MM.1S (cell line): Measurements from ENCODE around the gene ABCA10.

ENCODE experiments used
- DNase-seq: peaks from one replicate; pipeline ENCODE4 v3.0.0-alpha.2; 2015
- H2AFZ ChIP-seq: fragments of 300-600 bp; sonication (generic); 2 replicates; pipeline ENCODE4 v1.6.0; 2016; ENCODE audit warnings: antibody characterized with exemption, low read length
- H3F3A ChIP-seq: fragments of 300-600 bp; sonication (generic); 2 replicates; pipeline ENCODE4 v1.6.1; 2016; ENCODE audit warnings: mild to moderate bottlenecking, antibody characterized with exemption, low read length, moderate library complexity, mixed read lengths; ENCODE audit not compliant: insufficient read depth
- H3K27ac ChIP-seq: fragments of 300-600 bp; sonication (generic); 2 replicates; pipeline ENCODE4 v1.5.1; 2016; ENCODE audit warnings: mild to moderate bottlenecking, low read length
- H3K27me3 ChIP-seq: fragments of 300-600 bp; sonication (generic); replicated peaks from 2 replicates; pipeline ENCODE4 v1.6.0; 2016; ENCODE audit warnings: low read length; ENCODE audit not compliant: insufficient read depth
- H3K36me3 ChIP-seq: fragments of 300-600 bp; sonication (generic); replicated peaks from 2 replicates; pipeline ENCODE4 v1.6.1; 2016; ENCODE audit warnings: mild to moderate bottlenecking, low read length, mixed read lengths; ENCODE audit not compliant: insufficient read depth
- H3K4me1 ChIP-seq: fragments of 300-600 bp; sonication (generic); 2 replicates; pipeline ENCODE4 v1.6.1; 2016; ENCODE audit warnings: low read length, mixed read lengths
- H3K4me2 ChIP-seq: fragments of 300-600 bp; sonication (generic); 2 replicates; pipeline ENCODE4 v1.6.0; 2016; ENCODE audit warnings: low read depth, low read length
- H3K4me3 ChIP-seq: fragments of 300-600 bp; sonication (generic); 2 replicates; pipeline ENCODE4 v1.5.1; 2016; ENCODE audit warnings: low read length, mixed read lengths
- H3K79me2 ChIP-seq: fragments of 300-600 bp; sonication (generic); 2 replicates; pipeline ENCODE4 v1.6.1; 2016; ENCODE audit warnings: mixed run types, low read length, mixed read lengths
- H3K9ac ChIP-seq: fragments of 300-600 bp; sonication (generic); 2 replicates; pipeline ENCODE4 v1.6.1; 2016; ENCODE audit warnings: low read length, mixed read lengths
- H3K9me2 ChIP-seq: fragments of 300-600 bp; sonication (generic); replicated peaks from 2 replicates; pipeline ENCODE4 v1.6.1; 2016; ENCODE audit warnings: mild to moderate bottlenecking, low read length, mixed read lengths; ENCODE audit not compliant: insufficient read depth
- H3K9me3 ChIP-seq: fragments of 300-600 bp; sonication (generic); replicated peaks from 2 replicates; pipeline ENCODE4 v1.6.1; 2016; ENCODE audit warnings: mild to moderate bottlenecking, low read length, mixed read lengths; ENCODE audit not compliant: insufficient read depth
- H4K20me1 ChIP-seq: fragments of 300-600 bp; sonication (generic); 2 replicates; pipeline ENCODE4 v1.6.1; 2016; ENCODE audit warnings: mild to moderate bottlenecking, low read length, moderate library complexity, mixed read lengths; ENCODE audit not compliant: insufficient read depth
- EZH2 ChIP-seq: fragments of 300-600 bp; sonication (generic); optimal IDR thresholded peaks from 2 replicates; pipeline ENCODE3; 2017; ENCODE audit warnings: low read depth, mild to moderate bottlenecking, antibody characterized with exemption, low read length, mixed read lengths
- EZH2phosphoT487 ChIP-seq: fragments of 300-600 bp; sonication (generic); IDR thresholded peaks from 2 replicates; pipeline ENCODE4 v1.6.1; 2018; ENCODE audit warnings: antibody characterized with exemption, low read length
- TF ChIP-seq, protein P1 (sequence below): fragments of 300-600 bp; sonication (generic); IDR thresholded peaks from 2 replicates; pipeline ENCODE4 v1.5.1; 2016; ENCODE audit warnings: antibody characterized with exemption, low read length, mixed read lengths

The ABCA10 gene

DNA sequence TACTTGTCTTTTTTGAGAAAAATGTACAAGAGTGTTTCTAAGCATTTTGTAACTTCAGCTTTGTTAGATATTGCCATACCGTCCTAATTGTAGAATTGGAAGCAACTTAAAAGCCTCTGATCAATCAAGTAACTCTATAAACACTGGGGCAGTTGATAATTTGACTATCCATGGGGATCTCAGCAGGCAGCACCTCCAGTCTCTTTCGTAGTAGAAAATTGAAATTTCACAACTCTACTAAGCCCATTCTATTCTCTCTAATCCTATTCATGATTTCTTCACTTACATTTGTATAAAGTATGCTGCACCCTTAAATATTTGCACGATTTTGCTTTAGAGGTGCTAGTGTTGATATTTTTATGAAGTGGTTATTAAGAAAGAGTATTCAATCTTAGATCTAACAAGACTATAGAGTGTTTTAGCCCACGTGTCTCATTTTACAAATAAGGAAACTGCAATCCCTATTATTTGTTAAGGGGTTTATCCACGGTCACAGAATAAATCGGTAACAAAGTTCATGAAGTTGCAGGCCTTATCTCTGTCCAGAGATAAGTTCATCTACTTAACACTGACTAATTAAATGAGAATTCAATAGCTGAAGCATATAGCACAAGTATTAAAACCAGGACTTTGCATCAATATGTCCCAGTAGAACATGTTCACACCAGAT is 97.9 kb downstream of the ABCA10 start:
- H3K79me2 ChIP-seq: no peaks in the 10 kb centered on the region
- no peaks in the 10 kb centered on the region for H4K20me1 ChIP-seq
- H2AFZ ChIP-seq: no peak overlapping the region
- H3K4me1 ChIP-seq: no peaks in the 10 kb centered on the region
- H3K9ac ChIP-seq: no peak overlapping the region
- no peaks in the 10 kb centered on the region for H3K9me2 ChIP-seq
- no peak overlapping the region for H3K4me3 ChIP-seq
- H3K4me2 ChIP-seq: no peak overlapping the region
- no peaks in the 10 kb centered on the region for H3K36me3 ChIP-seq
- H3K27ac ChIP-seq: no peak overlapping the region
- TF ChIP-seq EZH2phosphoT487 (no peak), EZH2 (no peak)
- TF ChIP-seq, protein P1, sequence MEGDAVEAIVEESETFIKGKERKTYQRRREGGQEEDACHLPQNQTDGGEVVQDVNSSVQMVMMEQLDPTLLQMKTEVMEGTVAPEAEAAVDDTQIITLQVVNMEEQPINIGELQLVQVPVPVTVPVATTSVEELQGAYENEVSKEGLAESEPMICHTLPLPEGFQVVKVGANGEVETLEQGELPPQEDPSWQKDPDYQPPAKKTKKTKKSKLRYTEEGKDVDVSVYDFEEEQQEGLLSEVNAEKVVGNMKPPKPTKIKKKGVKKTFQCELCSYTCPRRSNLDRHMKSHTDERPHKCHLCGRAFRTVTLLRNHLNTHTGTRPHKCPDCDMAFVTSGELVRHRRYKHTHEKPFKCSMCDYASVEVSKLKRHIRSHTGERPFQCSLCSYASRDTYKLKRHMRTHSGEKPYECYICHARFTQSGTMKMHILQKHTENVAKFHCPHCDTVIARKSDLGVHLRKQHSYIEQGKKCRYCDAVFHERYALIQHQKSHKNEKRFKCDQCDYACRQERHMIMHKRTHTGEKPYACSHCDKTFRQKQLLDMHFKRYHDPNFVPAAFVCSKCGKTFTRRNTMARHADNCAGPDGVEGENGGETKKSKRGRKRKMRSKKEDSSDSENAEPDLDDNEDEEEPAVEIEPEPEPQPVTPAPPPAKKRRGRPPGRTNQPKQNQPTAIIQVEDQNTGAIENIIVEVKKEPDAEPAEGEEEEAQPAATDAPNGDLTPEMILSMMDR: no peak
- no peaks in the 10 kb centered on the region for H3F3A ChIP-seq
- H3K27me3 ChIP-seq: no peaks in the 10 kb centered on the region
- DNase-seq: no peak
- H3K9me3 ChIP-seq: no peaks in the 10 kb centered on the region

DNA sequence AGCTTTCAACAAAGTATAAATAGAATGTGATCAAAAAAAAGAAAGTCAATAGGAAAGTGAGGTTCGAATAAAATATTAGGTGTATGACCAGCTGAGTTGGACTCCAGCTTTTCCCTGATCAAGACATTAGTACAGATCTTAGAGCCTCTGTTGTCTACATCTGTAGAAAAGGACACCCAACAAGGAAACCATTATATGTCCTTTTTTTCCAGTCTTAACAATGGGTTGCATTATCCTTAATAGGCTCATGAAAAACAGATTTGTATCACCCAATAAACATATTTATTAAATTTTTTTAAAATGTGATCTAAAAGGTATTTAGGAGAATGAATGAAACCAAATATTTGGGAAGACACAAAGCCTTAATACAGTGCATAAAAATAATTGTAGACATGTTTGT is 105.0 kb downstream of the ABCA10 start:
- Histone ChIP-seq H3K4me2 (no peak overlapping the region), H2AFZ (no peak overlapping the region), H3K79me2 (no peaks in the 10 kb centered on the region), H3K9ac (no peak overlapping the region), H3K36me3 (no peaks in the 10 kb centered on the region), H3F3A (no peaks in the 10 kb centered on the region), H3K9me3 (no peaks in the 10 kb centered on the region), H3K9me2 (no peaks in the 10 kb centered on the region), H3K27ac (no peak overlapping the region), H4K20me1 (no peaks in the 10 kb centered on the region), H3K4me1 (no peaks in the 10 kb centered on the region), H3K27me3 (no peaks in the 10 kb centered on the region), H3K4me3 (no peak overlapping the region)
- TF ChIP-seq, protein P1: no peak
- no peak for TF ChIP-seq EZH2phosphoT487
- TF ChIP-seq EZH2: no peak
- DNase-seq: no peak

DNA sequence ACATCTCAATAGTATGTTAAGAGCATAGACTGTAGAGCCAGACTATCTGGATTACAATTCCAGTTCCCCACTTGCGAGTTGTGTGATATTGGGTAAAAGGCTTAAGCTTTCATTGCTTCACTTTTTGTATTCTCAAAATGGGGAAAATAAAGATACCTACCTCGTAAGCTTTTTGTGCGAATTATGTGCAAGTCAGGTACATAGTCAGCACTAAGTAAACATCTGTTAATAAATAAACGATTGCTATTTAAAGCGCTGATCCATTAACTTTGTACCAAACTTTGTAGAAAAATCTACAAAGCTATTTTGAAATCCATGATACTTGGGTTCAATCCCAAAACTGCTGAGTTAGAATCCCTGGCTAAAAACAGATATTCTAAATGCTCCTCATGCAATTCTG is 106.6 kb downstream of the ABCA10 start:
- no peaks in the 10 kb centered on the region for H4K20me1 ChIP-seq
- H3K4me2 ChIP-seq: no peak overlapping the region
- no peak overlapping the region for H3K27ac ChIP-seq
- H2AFZ ChIP-seq: no peak overlapping the region
- no peaks in the 10 kb centered on the region for H3K27me3 ChIP-seq
- no peaks in the 10 kb centered on the region for H3K79me2 ChIP-seq
- 0 out of 2 replicates have a peak, but pooled peaks cover 10% of the 10 kb centered on the region for H3K4me1 ChIP-seq
- no peaks in the 10 kb centered on the region for H3K9me2 ChIP-seq
- H3K9ac ChIP-seq: no peak overlapping the region
- no peaks in the 10 kb centered on the region for H3K9me3 ChIP-seq
- no peak for DNase-seq
- H3K4me3 ChIP-seq: no peak overlapping the region
- TF ChIP-seq EZH2 (no peak), EZH2phosphoT487 (no peak)
- TF ChIP-seq, protein P1: no peak
- no peaks in the 10 kb centered on the region for H3F3A ChIP-seq
- H3K36me3 ChIP-seq: no peaks in the 10 kb centered on the region
